HCT116 (cell line): ENCODE results near the gene ALK. TPM values are rescaled to one million over a fixed set of nuclear protein-coding genes. Genes with fewer than 3 reads are reported as not detected.

Source experiments
- ATAC-seq: fragments of 200-7000 bp; cut with Tn5 transposase; 2 replicates; pipeline ENCODE4 v1.9.1; 2020; ENCODE audit warnings: mild to moderate bottlenecking, moderate library complexity
- BruUV-seq: library from RNA; stranded (reverse); fragments of 400-500 nt; replicated peaks from 2 replicates; lab custom pipeline; 2021; lab: Mats Ljungman, UMichigan
- CTCF ChIA-PET: fragments of 300-600 bp; sonication (Branson Sonifier 250); formaldehyde crosslinking; loops from one replicate; lab custom pipeline; 2021; ENCODE audit warnings: antibody characterized with exemption; lab: Charles Lee
- POLR2A ChIA-PET: fragments of 300-600, 350-600 bp; sonication (Branson Sonifier 250); formaldehyde crosslinking; loops from one replicate; lab custom pipeline; 2021; ENCODE audit warnings: antibody characterized with exemption; lab: Charles Lee
- RAD21 ChIA-PET, 2 experiments: fragments of 300-600 bp; sonication (Branson Sonifier 250); formaldehyde crosslinking; loops; one replicate each; lab custom pipeline; 2023; ENCODE audit warnings: low total read pairs in 2 of 2; ENCODE audit not compliant: uncharacterized antibody in 2 of 2, unreplicated experiment in 2 of 2, low non-redundant PET in 1 of 2; lab: Charles Lee
- DNase-seq: peaks from one replicate; pipeline ENCODE4 v3.0.0-alpha.2; 2010; ENCODE audit warnings: low read depth, low spot score
- H2AFZ ChIP-seq: fragments of 200-600 bp; shearing (Covaris generic), sonication (generic); 2 replicates; pipeline ENCODE4 v1.6.1; 2017; ENCODE audit warnings: low read depth, mixed run types, mixed read lengths, antibody characterized with exemption, low read length; ENCODE audit not compliant: poor library complexity, severe bottlenecking
- H3K27ac ChIP-seq: 2 replicates; pipeline ENCODE4 v1.5.1; 2012; ENCODE audit warnings: low read depth, low read length
- H3K27me3 ChIP-seq: fragments of 200-600 bp; sonication (generic); 2 replicates; pipeline ENCODE4 v1.6.1; 2016; ENCODE audit warnings: mixed run types, low read length, mixed read lengths; ENCODE audit not compliant: insufficient read depth
- H3K36me3 ChIP-seq, 2 experiments: fragments of 200-500 bp in 1 of 2; fragments of 200-600 bp in 1 of 2; sonication (Bioruptor generic) in 1 of 2; sonication (generic) in 1 of 2; 2 replicates each; pipeline versions ENCODE4 v1.5.1 to v1.6.1; 2014 to 2016; ENCODE audit warnings: low read length in 2 of 2, inconsistent platforms in 1 of 2, mixed read lengths in 1 of 2, mixed run types in 1 of 2; ENCODE audit not compliant: insufficient read depth in 2 of 2, control insufficient read depth in 1 of 2
- H3K4me1 ChIP-seq, 2 experiments: fragments of 200-600 bp in 1 of 2; sonication (generic) in 1 of 2; 2 replicates each; pipeline versions ENCODE4 v1.5.1 to v1.6.1; 2012 to 2017; ENCODE audit warnings: low read length in 2 of 2, inconsistent platforms in 1 of 2, mild to moderate bottlenecking in 1 of 2, mixed read lengths in 1 of 2, mixed run types in 1 of 2, moderate library complexity in 1 of 2; ENCODE audit not compliant: insufficient read depth in 2 of 2, control insufficient read depth in 1 of 2
- H3K4me2 ChIP-seq: fragments of 200-600 bp; sonication (generic); 2 replicates; pipeline ENCODE4 v1.6.1; 2017; ENCODE audit warnings: mixed run types, low read length, mixed read lengths
- H3K4me3 ChIP-seq, 2 experiments: fragments of 200-600 bp in 1 of 2; sonication (generic) in 1 of 2; replicated peaks in 1 of 2; 2 replicates each; pipeline ENCODE4 v1.5.1; 2011 to 2016; ENCODE audit warnings: low read length in 2 of 2, control low read depth in 1 of 2, low read depth in 1 of 2, mild to moderate bottlenecking in 1 of 2, mixed read lengths in 1 of 2, mixed run types in 1 of 2
- H3K79me2 ChIP-seq: fragments of 200-600 bp; sonication (generic); 2 replicates; pipeline ENCODE4 v1.6.1; 2017; ENCODE audit warnings: mild to moderate bottlenecking, mixed run types, low read length, moderate library complexity, mixed read lengths; ENCODE audit not compliant: insufficient read depth
- H3K9ac ChIP-seq: fragments of 200-600 bp; sonication (generic); 2 replicates; pipeline ENCODE4 v1.6.1; 2016; ENCODE audit warnings: low read length, mixed read lengths
- H3K9me2 ChIP-seq: fragments of 200-600 bp; sonication (generic), shearing (Covaris generic); 2 replicates; pipeline ENCODE4 v1.6.1; 2017; ENCODE audit warnings: mixed run types, mild to moderate bottlenecking, moderate library complexity; ENCODE audit not compliant: insufficient read depth
- H3K9me3 ChIP-seq, 2 experiments: fragments of 200-500 bp in 1 of 2; fragments of 200-600 bp in 1 of 2; sonication (Bioruptor generic) in 1 of 2; sonication (generic) in 1 of 2; 2 replicates each; pipeline ENCODE4 v1.6.1; 2014 to 2017; ENCODE audit warnings: low read length in 2 of 2, mixed read lengths in 2 of 2, inconsistent platforms in 1 of 2, low read depth in 1 of 2, mild to moderate bottlenecking in 1 of 2, mixed run types in 1 of 2, moderate library complexity in 1 of 2; ENCODE audit not compliant: control insufficient read depth in 1 of 2, insufficient read depth in 1 of 2
- H4K20me1 ChIP-seq: fragments of 200-600 bp; sonication (generic), shearing (Covaris generic); 2 replicates; pipeline ENCODE4 v1.6.1; 2017; ENCODE audit warnings: mixed run types, mild to moderate bottlenecking, moderate library complexity; ENCODE audit not compliant: insufficient read depth
- CEBPB ChIP-seq: IDR thresholded peaks from 2 replicates; pipeline ENCODE4 v1.6.1; 2012; ENCODE audit warnings: low read depth
- ELF1 ChIP-seq: IDR thresholded peaks from 2 replicates; pipeline ENCODE4 v1.6.1; 2012; ENCODE audit warnings: low read depth, borderline replicate concordance
- EZH2phosphoT487 ChIP-seq: fragments of 200-600 bp; IDR thresholded peaks from 2 replicates; pipeline ENCODE4 v1.6.1; 2018; ENCODE audit warnings: antibody characterized with exemption, borderline replicate concordance
- POLR2A ChIP-seq: IDR thresholded peaks from 2 replicates; pipeline ENCODE4 v1.7.0; 2011; ENCODE audit warnings: borderline replicate concordance; ENCODE audit not compliant: insufficient read depth, insufficient read length; ENCODE audit errors: extremely low read depth
- SIN3A ChIP-seq: IDR thresholded peaks from 2 replicates; pipeline ENCODE4 v1.6.1; 2012; ENCODE audit warnings: low read depth
- intact Hi-C: fragments of 100-400 bp; cut with micrococcal nuclease; formaldehyde crosslinking; loops from 2 replicates; pipeline ENCODE4 v1.10.0; 2022
- total RNA-seq: library from RNA; stranded (reverse); gene quantifications from one replicate; pipeline ENCODE4 v1.2.1, GENCODE V29; 2021; ENCODE audit not compliant: unreplicated experiment
- TF ChIP-seq, protein P1 (sequence below): IDR thresholded peaks from 2 replicates; pipeline ENCODE4 v1.6.1; 2012
- TF ChIP-seq, protein P2 (sequence below): IDR thresholded peaks from 2 replicates; pipeline ENCODE4 v1.6.1; 2012; ENCODE audit warnings: low read depth

The ALK gene
- total RNA-seq, 1 experiment from 2014 or later = not detected

DNA sequence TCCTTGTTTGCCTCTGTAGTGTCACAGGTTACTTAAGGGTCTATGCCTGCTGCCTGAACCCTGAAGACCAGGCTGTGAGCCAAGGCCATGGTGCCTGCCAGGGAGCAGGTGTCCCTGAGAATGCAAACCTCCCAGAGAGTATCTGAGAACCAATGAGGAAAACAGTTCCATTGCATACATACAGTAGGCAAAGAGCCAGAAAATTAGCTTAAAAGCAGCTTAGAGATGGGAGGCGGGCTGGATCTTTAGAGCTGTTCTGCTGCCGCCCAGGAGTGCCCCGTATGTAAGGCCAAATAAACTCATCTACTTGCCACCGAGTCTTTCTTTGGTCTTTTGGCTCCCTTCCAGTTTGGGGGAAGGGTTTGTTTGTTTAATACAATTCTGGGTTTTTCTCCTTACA lies 478.2 kb downstream of the ALK start:
- CTCF ChIA-PET = no interaction called here
- Histone ChIP-seq H3K9ac (no peak overlapping the region), H3K27ac (no peak overlapping the region), H3K4me1 (no peaks in the 10 kb centered on the region), H3K9me3 (no peaks in the 10 kb centered on the region), H3K36me3 (no peaks in the 10 kb centered on the region), H3K4me3 (no peak overlapping the region), H2AFZ (no peak overlapping the region), H3K27me3 (peaks cover 56% of the 10 kb centered on the region), H3K4me2 (no peak overlapping the region), H4K20me1 (no peaks in the 10 kb centered on the region), H3K79me2 (no peaks in the 10 kb centered on the region), H3K9me2 (no peaks in the 10 kb centered on the region)
- DNase-seq (no peak), ATAC-seq (no peak)
- intact Hi-C loops = no loop called here
- no TSS peak for BruUV-seq
- POLR2A ChIA-PET = no interaction called here
- no peak for TF ChIP-seq ELF1
- RAD21 ChIA-PET = no interaction called here

DNA sequence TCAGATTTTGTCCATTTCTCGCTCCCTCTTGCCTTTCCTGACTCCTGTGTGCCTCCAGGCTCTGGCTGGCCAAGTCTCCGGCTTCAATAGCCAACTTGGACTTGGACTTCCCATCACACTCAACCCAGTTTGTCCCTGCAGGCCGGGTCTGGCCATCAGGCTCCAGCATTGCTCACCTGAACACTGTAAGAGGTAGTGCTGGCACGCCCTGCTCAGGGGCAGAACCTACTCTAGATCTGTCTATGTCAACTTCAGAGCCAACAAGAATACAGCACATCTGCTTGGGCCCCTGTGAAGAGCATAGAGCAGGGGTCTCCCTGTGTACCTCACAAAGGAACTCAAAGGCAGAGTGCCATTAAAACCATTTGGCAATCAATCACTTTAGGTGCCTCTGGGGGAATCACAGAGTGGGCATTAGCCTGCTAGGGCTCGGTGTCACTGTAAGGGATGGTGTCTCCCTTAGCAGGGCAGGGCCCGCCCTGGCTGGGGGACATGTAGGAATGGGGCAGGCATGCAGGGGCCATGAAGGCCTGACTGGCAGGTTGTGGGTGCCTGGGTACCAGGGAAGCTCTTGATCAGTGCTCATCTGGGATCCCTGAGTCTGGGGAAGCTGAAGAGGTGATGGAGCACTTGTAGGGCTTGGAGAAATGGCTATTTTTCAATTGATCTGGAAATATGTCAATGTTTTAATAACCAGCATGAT lies 480.3 kb downstream of the ALK start:
- RAD21 ChIA-PET = no interaction called here
- peaks cover 52% of the 10 kb centered on the region for H3K27me3 ChIP-seq
- H3K9me3 ChIP-seq = no peaks in the 10 kb centered on the region
- CTCF ChIA-PET = no interaction called here
- no TSS peak for BruUV-seq
- POLR2A ChIA-PET = no interaction called here
- TF ChIP-seq SIN3A = no peak
- no peak for TF ChIP-seq EZH2phosphoT487
- TF ChIP-seq CEBPB = no peak
- TF ChIP-seq, protein P1, sequence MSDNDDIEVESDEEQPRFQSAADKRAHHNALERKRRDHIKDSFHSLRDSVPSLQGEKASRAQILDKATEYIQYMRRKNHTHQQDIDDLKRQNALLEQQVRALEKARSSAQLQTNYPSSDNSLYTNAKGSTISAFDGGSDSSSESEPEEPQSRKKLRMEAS = no peak
- no peak for TF ChIP-seq POLR2A
- TF ChIP-seq, protein P2, sequence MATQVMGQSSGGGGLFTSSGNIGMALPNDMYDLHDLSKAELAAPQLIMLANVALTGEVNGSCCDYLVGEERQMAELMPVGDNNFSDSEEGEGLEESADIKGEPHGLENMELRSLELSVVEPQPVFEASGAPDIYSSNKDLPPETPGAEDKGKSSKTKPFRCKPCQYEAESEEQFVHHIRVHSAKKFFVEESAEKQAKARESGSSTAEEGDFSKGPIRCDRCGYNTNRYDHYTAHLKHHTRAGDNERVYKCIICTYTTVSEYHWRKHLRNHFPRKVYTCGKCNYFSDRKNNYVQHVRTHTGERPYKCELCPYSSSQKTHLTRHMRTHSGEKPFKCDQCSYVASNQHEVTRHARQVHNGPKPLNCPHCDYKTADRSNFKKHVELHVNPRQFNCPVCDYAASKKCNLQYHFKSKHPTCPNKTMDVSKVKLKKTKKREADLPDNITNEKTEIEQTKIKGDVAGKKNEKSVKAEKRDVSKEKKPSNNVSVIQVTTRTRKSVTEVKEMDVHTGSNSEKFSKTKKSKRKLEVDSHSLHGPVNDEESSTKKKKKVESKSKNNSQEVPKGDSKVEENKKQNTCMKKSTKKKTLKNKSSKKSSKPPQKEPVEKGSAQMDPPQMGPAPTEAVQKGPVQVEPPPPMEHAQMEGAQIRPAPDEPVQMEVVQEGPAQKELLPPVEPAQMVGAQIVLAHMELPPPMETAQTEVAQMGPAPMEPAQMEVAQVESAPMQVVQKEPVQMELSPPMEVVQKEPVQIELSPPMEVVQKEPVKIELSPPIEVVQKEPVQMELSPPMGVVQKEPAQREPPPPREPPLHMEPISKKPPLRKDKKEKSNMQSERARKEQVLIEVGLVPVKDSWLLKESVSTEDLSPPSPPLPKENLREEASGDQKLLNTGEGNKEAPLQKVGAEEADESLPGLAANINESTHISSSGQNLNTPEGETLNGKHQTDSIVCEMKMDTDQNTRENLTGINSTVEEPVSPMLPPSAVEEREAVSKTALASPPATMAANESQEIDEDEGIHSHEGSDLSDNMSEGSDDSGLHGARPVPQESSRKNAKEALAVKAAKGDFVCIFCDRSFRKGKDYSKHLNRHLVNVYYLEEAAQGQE = no peak
- H3K79me2 ChIP-seq = no peaks in the 10 kb centered on the region
- no peak for DNase-seq
- no peak overlapping the region for H2AFZ ChIP-seq
- H3K27ac ChIP-seq = no peak overlapping the region
- H3K9me2 ChIP-seq = no peaks in the 10 kb centered on the region
- H4K20me1 ChIP-seq = no peaks in the 10 kb centered on the region
- H3K4me2 ChIP-seq = no peak overlapping the region
- H3K36me3 ChIP-seq = no peaks in the 10 kb centered on the region
- intact Hi-C loops = no loop called here
- no peak overlapping the region for H3K4me3 ChIP-seq
- no peaks in the 10 kb centered on the region for H3K4me1 ChIP-seq
- ATAC-seq = no peak
- H3K9ac ChIP-seq = no peak overlapping the region
